ENCODE data around the gene GRM3.

- TF ChIP-seq CTCF (conservative IDR thresholded peaks at IDR 0.05 in 1 of 2, IDR thresholded peaks at IDR 0.05 in 1 of 2; ENCODE audit: low read depth in 1 of 2, low read length in 2 of 2) (no peak), EZH2 (IDR thresholded peaks at IDR 0.05; ENCODE audit: low read length, missing control alignments) (no peak)
Measured at GRCh38 chr7:86664486-86664885, 20.8 kb downstream of the GRM3 start.
